NCI-H446 (cell line): ENCODE data around the gene DGKB.

Experiments
- DNase-seq, 2 experiments: peaks; one replicate each; lab custom pipeline; 2025; lab: John Stamatoyannopoulos, UW

DGKB gene

GRCh38 chr7:14688208-14688607, 214.3 kb downstream of the DGKB start:
- no peak for DNase-seq

GRCh38 chr7:14687777-14688176, 214.8 kb downstream of the DGKB start:
- peak in 1 of 2 experiments; percentile 20 for DNase-seq

GRCh38 chr7:14687241-14687640, 215.3 kb downstream of the DGKB start:
- DNase-seq: no peak

- no peak for DNase-seq
These were observed 217.4 kb downstream of the DGKB start for GRCh38 chr7:14685167-14685566.

GRCh38 chr7:14682910-14683465, 219.6 kb downstream of the DGKB start:
- no peak for DNase-seq

GRCh38 chr7:14676896-14677295, 225.7 kb downstream of the DGKB start:
- DNase-seq: no peak

GRCh38 chr7:14673202-14673601, 229.3 kb downstream of the DGKB start:
- no peak for DNase-seq

- DNase-seq: no peak
These were observed 235.6 kb downstream of the DGKB start for GRCh38 chr7:14666913-14667312.

- DNase-seq: no peak
These were observed 236.2 kb downstream of the DGKB start for GRCh38 chr7:14666304-14666703.

- no peak for DNase-seq
These were observed 262.8 kb downstream of the DGKB start for GRCh38 chr7:14639801-14640200.

- no peak for DNase-seq
These were observed 263.2 kb downstream of the DGKB start for GRCh38 chr7:14639329-14639728.

- peak in 1 of 2 experiments; percentile 2 for DNase-seq
These were observed 264.6 kb downstream of the DGKB start for GRCh38 chr7:14637968-14638367.

GRCh38 chr7:14635955-14636354, 266.6 kb downstream of the DGKB start:
- no peak for DNase-seq

- no peak for DNase-seq
These were observed 272.5 kb downstream of the DGKB start for GRCh38 chr7:14630048-14630447.

GRCh38 chr7:14628516-14628915, 274.0 kb downstream of the DGKB start:
- DNase-seq: no peak

- no peak for DNase-seq
These were observed 276.5 kb downstream of the DGKB start for GRCh38 chr7:14626076-14626475.

GRCh38 chr7:14622559-14622958, 280.0 kb downstream of the DGKB start:
- DNase-seq: no peak

- no peak for DNase-seq
These were observed 296.4 kb downstream of the DGKB start for GRCh38 chr7:14606101-14606500.

GRCh38 chr7:14604606-14605005, 297.9 kb downstream of the DGKB start:
- DNase-seq: no peak

GRCh38 chr7:14602851-14603250, 299.7 kb downstream of the DGKB start:
- DNase-seq: no peak

- no peak for DNase-seq
These were observed 301.7 kb downstream of the DGKB start for GRCh38 chr7:14600766-14601367.

GRCh38 chr7:14598978-14599377, 303.6 kb downstream of the DGKB start:
- no peak for DNase-seq

GRCh38 chr7:14596421-14596820, 306.1 kb downstream of the DGKB start:
- no peak for DNase-seq

GRCh38 chr7:14590206-14590605, 312.3 kb downstream of the DGKB start:
- DNase-seq: no peak
